ENCODE measurements around the gene WDR6. TPM values are rescaled to one million over a fixed set of nuclear protein-coding genes. Genes with fewer than 3 reads are reported as not detected.

WDR6 gene
- total RNA-seq, 4 donors from 2014 or later = 77.2 to 101 (median 89.0) TPM

DNA sequence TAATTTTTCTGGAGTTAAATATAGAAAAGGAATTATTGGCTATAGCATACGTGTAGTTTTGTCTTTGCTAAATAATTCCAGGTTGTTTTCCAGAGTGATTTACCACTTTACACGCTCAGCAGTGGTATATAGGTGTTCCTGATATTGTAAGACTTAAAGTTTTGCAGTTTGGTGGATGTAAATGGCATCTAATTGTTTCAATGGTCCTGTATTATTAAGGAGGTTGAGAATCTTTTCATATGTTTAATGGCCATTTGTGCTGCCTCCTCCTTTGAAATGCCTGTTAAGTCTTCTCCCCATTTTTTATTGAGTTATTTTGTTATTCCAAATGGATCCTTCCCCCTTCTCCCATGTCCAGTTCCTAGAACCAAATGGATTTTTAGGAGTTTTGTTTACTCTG lies 43.6 kb upstream of the WDR6 start:
- TF ChIP-seq POLR2A (IDR thresholded peaks at IDR 0.05; ENCODE audit: low read depth) = no peak
- no peak for TF ChIP-seq POLR2AphosphoS5 (IDR thresholded peaks at IDR 0.05)
- no peak for TF ChIP-seq EP300 (IDR thresholded peaks at IDR 0.05)
- TF ChIP-seq, protein P1, sequence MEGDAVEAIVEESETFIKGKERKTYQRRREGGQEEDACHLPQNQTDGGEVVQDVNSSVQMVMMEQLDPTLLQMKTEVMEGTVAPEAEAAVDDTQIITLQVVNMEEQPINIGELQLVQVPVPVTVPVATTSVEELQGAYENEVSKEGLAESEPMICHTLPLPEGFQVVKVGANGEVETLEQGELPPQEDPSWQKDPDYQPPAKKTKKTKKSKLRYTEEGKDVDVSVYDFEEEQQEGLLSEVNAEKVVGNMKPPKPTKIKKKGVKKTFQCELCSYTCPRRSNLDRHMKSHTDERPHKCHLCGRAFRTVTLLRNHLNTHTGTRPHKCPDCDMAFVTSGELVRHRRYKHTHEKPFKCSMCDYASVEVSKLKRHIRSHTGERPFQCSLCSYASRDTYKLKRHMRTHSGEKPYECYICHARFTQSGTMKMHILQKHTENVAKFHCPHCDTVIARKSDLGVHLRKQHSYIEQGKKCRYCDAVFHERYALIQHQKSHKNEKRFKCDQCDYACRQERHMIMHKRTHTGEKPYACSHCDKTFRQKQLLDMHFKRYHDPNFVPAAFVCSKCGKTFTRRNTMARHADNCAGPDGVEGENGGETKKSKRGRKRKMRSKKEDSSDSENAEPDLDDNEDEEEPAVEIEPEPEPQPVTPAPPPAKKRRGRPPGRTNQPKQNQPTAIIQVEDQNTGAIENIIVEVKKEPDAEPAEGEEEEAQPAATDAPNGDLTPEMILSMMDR (IDR thresholded peaks at IDR 0.05) = no peak

DNA sequence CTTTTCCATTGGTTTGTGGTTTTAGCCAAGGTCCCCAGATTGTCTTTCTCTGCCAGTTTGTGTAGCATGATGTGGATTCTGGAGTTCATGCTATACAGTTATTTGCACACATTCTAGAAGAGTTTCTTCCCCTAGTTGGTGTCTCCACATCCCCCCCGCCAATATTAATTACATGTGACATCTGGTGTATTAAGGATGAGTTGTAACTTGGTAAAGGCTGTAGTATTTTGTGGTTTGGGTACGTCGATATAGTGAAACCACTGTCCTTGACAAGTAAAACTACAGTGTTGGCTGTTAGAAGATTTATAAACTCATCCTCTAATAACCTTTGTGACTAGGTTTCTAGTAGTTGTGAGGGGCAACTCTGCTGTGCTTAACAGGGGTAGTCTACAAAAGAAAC lies 40.8 kb upstream of the WDR6 start:
- H3K36me3 ChIP-seq = peaks cover 51 to 97% (median 88%) of the 10 kb centered on the region in 4 donors
- 94% methylated on average over 3 of the region's 3 CpGs for WGBS

More for the DNA sequence above, 43.6 kb upstream of the WDR6 start:
- Histone ChIP-seq H3K4me3 (no peak overlapping the region), H3K4me1 (peaks cover 0 to 4% (median 0%) of the 10 kb centered on the region in 4 donors), H3K27me3 (no peaks in the 10 kb centered on the region), H3K27ac (replicated peaks in 1 of 4) (no peak overlapping the region), H3K9me3 (no peaks in the 10 kb centered on the region), H3K36me3 (peaks cover 23 to 76% (median 63%) of the 10 kb centered on the region in 4 donors)
- 79% methylated on average over 2 of the region's 2 CpGs for WGBS
- intact Hi-C loops (cut with DNase I) = no loop called here
- no peak for DNase-seq (ENCODE audit: extremely low spot score)

DNA sequence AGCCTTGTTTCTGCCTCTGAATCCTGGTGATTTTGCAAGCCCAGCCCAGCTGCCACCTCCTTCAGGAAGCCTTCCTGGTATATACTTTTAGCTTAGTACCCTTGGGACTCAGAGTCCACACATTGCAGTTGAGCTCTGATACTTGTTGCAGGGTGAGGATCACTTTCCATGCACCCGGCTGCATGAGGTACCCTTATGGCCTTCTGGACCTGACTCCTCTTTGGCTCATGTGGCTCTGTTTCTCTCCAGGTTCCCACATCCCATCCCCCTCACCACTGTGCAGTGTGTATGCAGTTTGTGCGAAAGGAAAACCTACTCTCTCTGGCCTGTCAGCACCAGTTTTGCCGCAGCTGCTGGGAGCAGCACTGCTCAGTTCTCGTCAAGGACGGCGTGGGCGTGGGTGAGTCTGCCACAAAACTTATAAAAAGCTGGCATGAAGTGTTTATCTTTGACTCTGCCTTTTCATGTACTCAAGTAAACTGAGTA lies 40.3 kb upstream of the WDR6 start:
- Histone ChIP-seq H3K27me3 (no peaks in the 10 kb centered on the region), H3K27ac (replicated peaks in 1 of 4) (no peak overlapping the region), H3K36me3 (peaks cover 57 to 98% (median 92%) of the 10 kb centered on the region in 4 donors), H3K9me3 (no peaks in the 10 kb centered on the region), H3K4me3 (no peak overlapping the region), H3K4me1 (no peaks in the 10 kb centered on the region)
- DNase-seq (ENCODE audit: extremely low spot score) = no peak
- TF ChIP-seq, protein P1 (IDR thresholded peaks at IDR 0.05) = no peak
- TF ChIP-seq POLR2AphosphoS5 (IDR thresholded peaks at IDR 0.05) (no peak), EP300 (IDR thresholded peaks at IDR 0.05) (no peak), POLR2A (IDR thresholded peaks at IDR 0.05; ENCODE audit: low read depth) (no peak)
- intact Hi-C loops (cut with DNase I) = no loop called here
- WGBS = 88% methylated on average over 7 of the region's 7 CpGs

More for the DNA sequence above, 40.8 kb upstream of the WDR6 start:
- no peak overlapping the region for H3K27ac ChIP-seq (replicated peaks in 1 of 4)
- intact Hi-C loops (cut with DNase I) = no loop called here
- H3K27me3 ChIP-seq = no peaks in the 10 kb centered on the region
- TF ChIP-seq, protein P1 (IDR thresholded peaks at IDR 0.05) = no peak
- TF ChIP-seq POLR2A (IDR thresholded peaks at IDR 0.05; ENCODE audit: low read depth) = no peak
- no peak for TF ChIP-seq POLR2AphosphoS5 (IDR thresholded peaks at IDR 0.05)
- TF ChIP-seq EP300 (IDR thresholded peaks at IDR 0.05) = no peak
- no peaks in the 10 kb centered on the region for H3K4me1 ChIP-seq
- no peak overlapping the region for H3K4me3 ChIP-seq
- no peak for DNase-seq (ENCODE audit: extremely low spot score)
- H3K9me3 ChIP-seq = no peaks in the 10 kb centered on the region

DNA sequence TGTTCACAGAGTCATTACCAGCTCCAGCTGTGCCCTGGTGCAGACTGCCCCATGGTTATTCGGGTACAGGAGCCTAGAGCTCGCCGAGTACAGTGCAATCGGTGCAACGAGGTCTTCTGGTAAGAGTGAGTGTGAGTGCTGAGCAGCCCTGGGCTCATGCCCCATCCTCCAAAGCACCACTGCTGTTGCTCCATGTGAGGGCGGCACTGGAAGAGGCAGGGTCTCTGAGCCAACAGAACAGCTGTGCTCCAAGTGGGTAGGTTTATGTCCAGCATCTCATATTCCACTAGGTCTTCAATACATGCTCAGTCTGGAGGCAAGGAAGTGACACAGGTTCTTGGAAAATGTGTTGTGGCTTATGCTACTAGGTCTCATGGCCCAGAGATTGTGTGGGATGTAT lies 36.6 kb upstream of the WDR6 start:
- TF ChIP-seq POLR2AphosphoS5 (IDR thresholded peaks at IDR 0.05) = no peak
- TF ChIP-seq, protein P1 (IDR thresholded peaks at IDR 0.05) = no peak
- no peak for TF ChIP-seq POLR2A (IDR thresholded peaks at IDR 0.05; ENCODE audit: low read depth)
- no peak for TF ChIP-seq EP300 (IDR thresholded peaks at IDR 0.05)
- WGBS = 97% methylated on average over 6 of the region's 6 CpGs
- no peaks in the 10 kb centered on the region for H3K4me1 ChIP-seq
- no peaks in the 10 kb centered on the region for H3K27me3 ChIP-seq
- DNase-seq (ENCODE audit: extremely low spot score) = no peak
- no peak overlapping the region for H3K27ac ChIP-seq (replicated peaks in 1 of 4)
- no peaks in the 10 kb centered on the region for H3K9me3 ChIP-seq
- peaks cover 88 to 100% (median 99%) of the 10 kb centered on the region in 4 donors for H3K36me3 ChIP-seq
- intact Hi-C loops (cut with DNase I) = no loop called here
- no peak overlapping the region for H3K4me3 ChIP-seq
